NCI-H774 (cell line): Measurements from ENCODE around the gene CIROP.

ENCODE experiments used
- DNase-seq: peaks from one replicate; lab custom pipeline; 2025; lab: John Stamatoyannopoulos, UW

The CIROP gene

DNA sequence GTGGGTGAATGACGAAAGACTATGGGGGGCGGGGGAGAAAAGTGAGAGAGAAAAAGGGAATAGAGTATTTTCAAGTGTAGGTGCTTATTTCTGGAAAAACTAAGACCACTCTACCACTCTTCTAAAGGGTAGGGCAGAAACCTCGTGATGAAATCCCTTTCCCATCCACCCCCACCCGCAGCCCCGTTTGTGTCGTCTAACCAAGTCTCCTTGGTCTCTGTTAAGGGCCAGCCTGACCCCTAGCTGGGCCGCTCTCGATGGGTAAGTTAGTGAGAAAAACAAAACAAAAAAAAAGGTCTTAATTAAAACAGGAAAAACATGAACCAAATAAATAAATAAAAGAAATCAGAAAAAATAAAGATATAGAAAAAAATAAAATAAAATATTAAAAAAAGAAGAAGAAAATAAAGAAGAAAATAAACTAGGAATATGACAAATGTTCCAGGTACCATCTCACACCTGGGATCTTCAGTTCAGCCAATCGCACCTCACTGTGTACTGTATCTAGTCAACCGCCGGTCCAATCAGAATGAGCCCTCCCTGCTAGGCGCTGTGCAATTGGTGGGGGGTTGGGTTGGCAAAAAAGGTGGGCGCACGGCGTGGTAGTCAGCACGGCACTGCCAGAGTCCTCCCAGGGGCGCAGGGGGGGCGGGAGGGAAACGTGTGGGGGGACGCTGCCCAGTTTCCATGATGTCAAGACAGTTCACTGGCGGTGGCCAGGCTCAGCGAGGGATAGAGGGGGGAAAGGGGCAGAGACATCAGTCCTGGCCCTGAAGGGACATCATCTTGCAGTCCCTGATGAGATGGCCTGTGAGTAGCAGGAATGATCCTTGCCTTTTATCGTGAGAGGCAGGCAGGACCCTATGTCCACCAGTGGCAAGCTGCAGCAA, 37.7 kb downstream of the CIROP start:
- no peak for DNase-seq

DNA sequence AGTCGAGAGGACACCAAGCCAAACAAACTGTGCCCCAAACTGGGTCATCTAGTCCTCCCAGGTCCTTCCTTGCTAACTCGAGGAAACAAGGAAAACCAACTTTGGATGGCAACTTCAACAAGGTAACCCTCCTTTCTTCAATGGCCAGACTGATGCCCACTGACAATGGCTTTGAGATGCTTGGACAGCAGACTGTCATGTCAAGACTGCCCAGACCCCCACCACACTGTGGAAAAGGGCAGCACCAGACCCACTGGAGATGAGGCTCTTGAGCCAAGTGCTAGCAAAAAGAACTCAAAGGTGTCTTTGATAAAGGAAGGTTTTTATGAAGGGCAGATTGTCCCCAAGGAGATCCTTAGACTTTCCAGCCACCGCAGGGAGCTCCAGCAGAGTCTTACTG, 38.4 kb downstream of the CIROP start:
- no peak for DNase-seq

GRCh38 chr14:23063601-23064000, 41.2 kb downstream of the CIROP start:
- DNase-seq = no peak

DNA sequence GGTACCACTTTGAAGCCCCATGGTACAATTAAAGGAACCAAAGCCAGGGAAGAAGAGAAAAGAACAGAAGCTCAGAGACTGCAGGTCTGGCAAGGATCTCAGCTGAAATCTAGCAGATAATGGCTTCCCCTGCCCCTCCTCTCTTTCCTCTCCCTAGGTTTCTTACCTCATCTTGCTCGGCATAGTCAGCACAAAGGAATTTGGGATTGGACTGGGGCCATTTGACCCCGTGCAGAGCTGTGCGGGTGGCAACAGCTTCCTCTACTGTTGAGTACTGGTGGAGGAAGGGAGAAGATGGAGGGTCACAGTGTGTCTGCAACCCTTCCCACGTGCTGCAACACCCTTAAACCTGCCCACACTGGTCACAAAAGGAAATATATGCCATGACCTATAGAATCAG, 42.8 kb downstream of the CIROP start:
- DNase-seq = no peak

DNA sequence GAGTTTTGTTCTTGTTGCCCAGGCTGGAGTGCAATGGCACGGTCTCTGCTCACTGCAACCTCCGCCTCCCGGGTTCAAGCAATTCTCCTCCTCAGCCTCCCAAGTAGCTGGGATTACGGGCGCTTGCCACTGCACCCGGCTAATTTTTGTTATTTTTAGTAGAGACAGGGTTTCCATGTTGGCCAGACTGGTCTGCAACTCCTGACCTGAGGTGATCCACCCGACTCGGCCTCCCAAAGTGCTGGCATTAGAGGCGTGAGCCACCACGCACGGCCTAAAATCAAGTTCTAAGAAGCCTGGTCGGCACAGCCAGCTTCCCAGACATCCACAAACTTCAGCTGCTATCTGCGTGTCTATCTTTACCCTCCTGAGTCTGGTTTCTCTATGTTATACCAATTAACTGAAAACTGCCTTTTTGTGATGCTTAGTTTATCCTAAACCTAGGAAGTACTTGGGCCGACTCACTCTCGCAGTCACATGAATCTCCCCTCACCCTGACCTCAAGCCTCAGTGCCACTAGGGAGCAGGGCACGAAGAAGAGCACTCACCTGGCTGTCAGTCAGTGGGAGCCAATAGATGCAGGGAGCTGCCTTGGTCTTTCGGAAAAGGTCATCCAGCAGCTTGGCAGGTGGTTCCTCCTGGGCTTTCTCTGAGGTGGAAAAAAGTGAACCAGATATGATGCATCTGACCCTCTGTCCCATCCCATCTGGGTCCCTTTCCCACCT, 44.1 kb downstream of the CIROP start:
- no peak for DNase-seq

GRCh38 chr14:23058654-23059504, 45.9 kb downstream of the CIROP start:
- no peak for DNase-seq

DNA sequence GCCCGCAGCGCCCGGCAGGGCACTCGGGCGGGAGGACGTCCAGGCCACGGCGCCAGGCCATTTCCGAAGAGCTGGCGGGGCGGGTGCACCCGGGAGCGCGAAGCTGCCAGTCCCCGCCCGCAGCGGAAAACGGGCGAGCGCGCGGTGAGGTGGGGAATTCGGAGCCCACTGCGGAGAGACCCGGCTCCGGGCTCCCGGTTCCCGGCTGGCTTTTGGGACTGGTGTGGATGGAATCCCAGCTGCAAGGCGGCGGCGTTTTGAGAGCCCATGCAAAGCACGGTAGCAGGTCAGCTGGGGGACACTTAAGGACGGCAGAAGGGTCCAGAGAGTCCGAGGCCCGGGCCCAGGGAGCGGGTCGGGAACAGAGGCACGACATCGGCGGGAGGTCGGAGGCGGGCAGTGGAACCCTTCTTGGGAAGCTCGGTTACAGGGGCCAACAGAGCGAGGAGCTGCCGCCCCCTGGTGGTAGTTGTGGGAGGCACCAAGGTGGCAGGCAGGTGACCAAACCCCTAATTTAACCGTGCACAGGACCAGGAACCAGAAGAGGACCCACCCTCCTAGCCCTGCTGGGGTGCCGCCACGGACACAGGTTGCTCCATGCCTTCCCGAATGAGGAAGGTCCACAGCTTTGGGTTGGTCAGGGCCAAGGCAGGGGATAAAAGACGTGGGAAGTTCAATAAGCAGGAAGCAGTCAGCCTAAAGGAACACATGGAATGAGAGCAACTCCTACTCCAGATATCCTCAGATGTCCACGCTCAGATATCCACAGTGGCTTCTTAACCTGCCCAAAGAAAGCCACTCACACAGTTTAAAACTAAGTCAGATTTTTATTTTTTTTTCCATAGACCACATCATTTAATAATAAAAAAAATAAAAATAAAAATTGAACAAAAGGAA, 46.8 kb downstream of the CIROP start:
- DNase-seq = no peak

GRCh38 chr14:23056956-23057756, 47.6 kb downstream of the CIROP start, which contains the start of gene CDH24:
Gene CDH24 (minus strand): TSS chr14:23057520. CDS start chr14:23055733, 1,787 bp downstream.
- DNase-seq = no peak

GRCh38 chr14:23056145-23056955, 48.4 kb downstream of the CIROP start:
- DNase-seq = no peak

DNA sequence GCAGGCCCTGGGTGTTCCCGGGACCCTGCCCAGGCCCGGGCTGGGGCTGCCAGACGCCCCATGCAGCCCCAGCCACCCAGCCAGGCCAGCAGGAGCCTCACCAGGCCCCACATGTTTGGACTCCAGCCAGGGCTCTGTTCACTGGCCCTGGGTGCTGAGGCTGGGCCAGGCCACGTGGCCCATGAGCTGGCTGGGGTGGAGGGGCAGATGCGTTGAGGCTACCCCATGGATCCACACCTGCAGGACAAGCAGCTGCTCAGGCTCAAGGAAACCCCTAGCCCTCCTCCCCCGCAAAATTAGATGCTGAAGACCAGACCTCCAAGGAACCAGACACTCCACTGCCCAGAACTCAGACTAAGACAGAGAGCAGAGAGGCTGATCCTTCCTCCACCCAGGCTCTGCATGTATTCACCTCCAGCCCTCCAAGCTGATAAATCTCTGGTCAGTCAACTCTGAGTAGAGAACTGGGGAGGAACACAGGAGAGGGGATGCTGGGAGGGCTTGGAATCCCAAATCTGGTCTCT, 49.1 kb downstream of the CIROP start:
- DNase-seq = no peak

DNA sequence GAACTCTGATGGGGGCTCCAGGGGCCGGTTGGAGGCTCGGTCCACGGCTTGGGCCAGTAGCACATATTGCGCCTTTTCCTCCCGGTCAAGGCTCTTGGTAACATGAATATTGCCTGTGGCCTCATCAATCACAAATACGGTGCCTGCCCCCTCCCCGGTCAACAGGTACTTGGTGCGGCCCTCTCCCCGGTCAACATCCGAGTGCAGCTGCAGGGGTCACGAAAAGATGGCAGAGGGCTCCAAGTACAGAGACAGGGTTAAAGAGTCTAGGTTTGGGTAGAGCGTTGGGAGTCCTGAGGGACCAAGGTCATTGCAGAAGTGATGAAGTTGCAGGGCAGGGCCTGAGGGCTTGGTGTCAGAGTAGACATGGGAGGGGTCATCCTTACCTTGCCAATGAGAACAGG, 49.6 kb downstream of the CIROP start:
- DNase-seq = no peak

GRCh38 chr14:23054000-23054811, 50.6 kb downstream of the CIROP start:
- no peak for DNase-seq

DNA sequence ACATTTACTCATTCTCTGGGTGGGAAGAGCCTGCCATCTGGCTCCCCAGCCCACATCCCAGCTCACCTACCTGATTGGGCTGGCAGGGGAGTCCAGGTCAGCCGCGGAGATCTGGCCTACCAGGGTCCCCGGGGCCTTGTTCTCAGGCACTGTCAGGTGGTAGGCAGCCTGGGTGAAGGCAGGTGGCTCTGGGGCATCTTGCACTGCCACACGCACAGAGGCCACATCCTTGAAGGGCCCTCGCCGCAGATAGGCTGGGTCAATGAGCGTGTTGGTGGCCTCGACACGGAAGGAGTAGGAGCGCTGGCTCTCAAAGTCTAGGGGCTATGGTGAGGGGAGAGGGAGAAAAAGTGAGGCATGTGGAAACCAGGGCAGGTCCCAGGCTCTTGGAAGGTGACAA, 51.4 kb downstream of the CIROP start:
- DNase-seq = no peak

GRCh38 chr14:23052671-23053070, 52.1 kb downstream of the CIROP start:
- no peak for DNase-seq

GRCh38 chr14:23052182-23052623, 52.6 kb downstream of the CIROP start:
- no peak for DNase-seq

DNA sequence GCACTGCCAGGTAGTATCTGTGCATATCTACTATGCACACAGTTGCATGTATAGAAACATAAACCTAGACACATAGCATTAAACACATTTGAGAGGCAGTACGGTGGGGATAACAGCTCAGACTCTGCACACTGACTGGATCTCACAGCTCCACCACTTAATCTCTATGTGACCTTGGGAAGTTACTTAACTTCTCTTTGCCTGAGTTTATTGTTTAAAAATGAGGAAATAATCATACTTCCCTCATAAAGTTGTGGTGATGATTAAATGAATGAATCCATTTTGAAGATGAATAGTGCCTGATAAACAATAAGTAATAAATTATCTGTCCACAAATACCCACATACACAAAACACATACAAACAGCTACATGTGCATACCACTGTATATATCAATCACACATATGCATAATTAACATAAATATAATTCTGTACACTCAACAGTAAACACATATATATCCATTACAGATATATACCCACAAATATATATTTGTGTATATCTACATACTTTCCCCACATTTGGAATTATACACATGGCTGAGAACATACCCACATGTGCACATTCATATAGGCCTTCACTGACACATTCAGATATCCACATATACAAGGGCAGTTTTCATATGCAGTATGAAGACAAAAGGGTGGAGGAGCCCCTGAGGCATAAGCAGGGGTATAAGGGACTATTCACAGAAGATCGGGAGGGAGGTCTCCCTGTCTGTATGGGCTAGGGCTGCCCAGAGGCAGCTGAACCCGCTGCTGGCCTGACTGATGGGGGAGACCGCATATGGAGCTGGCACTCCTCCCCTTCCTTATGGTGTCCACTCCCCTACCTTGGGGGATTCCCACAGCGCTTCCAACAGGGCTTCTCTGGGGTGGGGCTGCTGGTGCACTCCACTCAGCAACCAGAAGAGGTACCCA, 53.4 kb downstream of the CIROP start:
- no peak for DNase-seq
